ENCODE results near the gene ENDOU.

The ENDOU gene

GRCh38 chr12:47766502-47767215 lies 41.4 kb upstream of the ENDOU start (continued):
- TF ChIP-seq PATZ1 (CRISPR knock-in tag; IDR thresholded peaks at IDR 0.05; ENCODE audit: borderline replicate concordance) (no peak), SNAI2 (CRISPR knock-in tag; IDR thresholded peaks at IDR 0.05) (no peak), POU6F1 (CRISPR knock-in tag; IDR thresholded peaks at IDR 0.05; ENCODE audit: borderline replicate concordance, low read depth) (no peak), ZNF8 (CRISPR knock-in tag; IDR thresholded peaks at IDR 0.05) (no peak)

GRCh38 chr12:47763481-47764346 lies 38.4 kb upstream of the ENDOU start:
- no peak for ATAC-seq

GRCh38 chr12:47762850-47763465 lies 37.7 kb upstream of the ENDOU start:
- TF ChIP-seq ZFP3 (CRISPR knock-in tag; IDR thresholded peaks at IDR 0.05) (no peak), ARNTL (CRISPR knock-in tag; IDR thresholded peaks at IDR 0.05; ENCODE audit: borderline replicate concordance, low read depth) (no peak), TSHZ2 (CRISPR knock-in tag; IDR thresholded peaks at IDR 0.05) (0 out of 2 replicates have a peak, but pooled peaks have one; percentile 21), TOX (CRISPR knock-in tag; IDR thresholded peaks at IDR 0.05; ENCODE audit: borderline replicate concordance) (no peak), CREB5 (CRISPR knock-in tag; IDR thresholded peaks at IDR 0.05; ENCODE audit: low read depth) (no peak), TCF4 (CRISPR knock-in tag; IDR thresholded peaks at IDR 0.05; ENCODE audit: borderline replicate concordance) (peak; percentile 63; the same call in 1 of the 2 replicates), GLIS3 (CRISPR knock-in tag; IDR thresholded peaks at IDR 0.05) (no peak)
- ATAC-seq = no peak

More at GRCh38 chr12:47763481-47764346, 38.4 kb upstream of the ENDOU start:
- TF ChIP-seq RARB (CRISPR knock-in tag; IDR thresholded peaks at IDR 0.05) (no peak), ZNF70 (CRISPR knock-in tag; IDR thresholded peaks at IDR 0.05) (no peak), POU6F1 (CRISPR knock-in tag; IDR thresholded peaks at IDR 0.05; ENCODE audit: borderline replicate concordance, low read depth) (no peak)

All from SK-N-SH treated with all-trans-retinoic acid at 6 μM for 48 hours (cell line).